BLaER1 treated with 17β-estradiol and CSF1 and Interleukin-3, amounts not matched to agents 10 nM and 100 nM (cell line): ENCODE results near the gene EFCAB12.
"Not testable (repeated sequence)": the region's sequence is repeated elsewhere in the genome, so short reads cannot be mapped to it uniquely, and the experiment has no call there.

Source experiments
- H3K27ac ChIP-seq, 11 experiments: shearing (Covaris generic); formaldehyde crosslinking; 2 replicates each; pipeline ENCODE4 v1.8.1; 2022
- H3K27me3 ChIP-seq, 11 experiments: shearing (Covaris generic); formaldehyde crosslinking; 2 replicates each; pipeline ENCODE4 v1.8.1; 2022
- H3K36me3 ChIP-seq, 11 experiments: shearing (Covaris generic); formaldehyde crosslinking; 2 replicates each; pipeline ENCODE4 v1.8.1; 2022
- H3K4me1 ChIP-seq, 10 experiments: shearing (Covaris generic); formaldehyde crosslinking; 2 replicates each; pipeline ENCODE4 v1.8.1; 2022
- H3K4me2 ChIP-seq, 11 experiments: shearing (Covaris generic); formaldehyde crosslinking; 2 replicates each; pipeline ENCODE4 v1.8.1; 2022
- H3K4me3 ChIP-seq, 10 experiments: shearing (Covaris generic); formaldehyde crosslinking; 2 replicates each; pipeline ENCODE4 v1.8.1; 2022
- H3K9ac ChIP-seq, 11 experiments: shearing (Covaris generic); formaldehyde crosslinking; 2 replicates each; pipeline ENCODE4 v1.8.1; 2022
- H3K9me3 ChIP-seq, 11 experiments: shearing (Covaris generic); formaldehyde crosslinking; replicated peaks in 1 of 11; 2 replicates each; pipeline ENCODE4 v1.8.1; 2022
- H4K20me1 ChIP-seq, 11 experiments: shearing (Covaris generic); formaldehyde crosslinking; 2 replicates each; pipeline ENCODE4 v1.8.1; 2022
- Cebpa-rat ChIP-seq, 11 experiments: shearing (Covaris generic); IDR thresholded peaks; 2 replicates each; pipeline ENCODE4 v1.8.1; 2022

EFCAB12 gene

DNA sequence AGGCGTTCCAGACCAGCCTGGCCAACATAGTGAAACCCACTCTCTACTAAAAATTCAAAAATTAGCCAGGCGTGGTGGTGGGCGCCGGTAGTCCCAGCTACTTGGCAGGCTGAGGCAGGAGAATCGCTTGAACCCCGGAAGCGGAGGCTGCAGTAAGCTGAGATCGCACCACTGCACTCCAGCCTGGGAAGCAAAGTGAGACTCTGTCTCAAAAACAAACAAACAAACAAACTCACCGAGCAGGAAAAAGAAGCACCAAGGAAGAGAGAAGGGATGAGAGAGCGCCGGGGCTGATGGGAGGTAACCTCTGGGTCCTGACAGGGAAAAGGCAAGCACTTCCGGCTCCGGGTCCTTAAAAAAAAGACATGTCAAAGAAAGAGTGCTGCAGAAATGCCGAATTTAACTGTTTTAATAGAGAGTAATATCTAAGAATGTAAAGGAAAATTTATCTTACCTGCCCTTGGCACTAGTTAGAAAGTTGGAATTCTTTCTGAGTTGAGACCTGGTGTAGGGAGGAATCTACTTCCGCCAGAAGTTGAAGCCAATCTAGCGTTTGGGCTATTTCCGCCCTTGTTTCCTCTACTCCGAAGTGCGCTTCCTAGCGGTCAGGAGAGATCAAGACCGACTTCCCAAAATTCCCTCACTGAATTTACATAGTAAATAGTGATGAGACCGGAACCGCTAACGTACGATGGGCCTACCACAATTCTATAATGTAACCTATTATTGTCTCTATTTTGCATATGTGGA is 29.1 kb downstream of the EFCAB12 start:
- H3K9ac ChIP-seq, result peak overlapping the region; percentile 83 to 91 (median 90)
- H3K4me1 ChIP-seq, result peaks cover 23 to 37% (median 29%) of the 10 kb centered on the region in 10 experiments
- no peak for TF ChIP-seq Cebpa-rat (IDR thresholded peaks at IDR 0.05)
- H4K20me1 ChIP-seq, result peaks cover 40 to 47% (median 44%) of the 10 kb centered on the region in 11 experiments; a peak in 21 of 22 replicates
- peak overlapping the region; percentile 86 to 98 (median 95) for H3K4me2 ChIP-seq
- H3K9me3 ChIP-seq, result no peaks in the 10 kb centered on the region
- H3K4me3 ChIP-seq, result peak overlapping the region; percentile 80 to 96 (median 90)
- H3K36me3 ChIP-seq, result peaks cover 28 to 38% (median 33%) of the 10 kb centered on the region in 11 experiments
- no peaks in the 10 kb centered on the region for H3K27me3 ChIP-seq
- peak overlapping the region; percentile 86 to 97 (median 95) for H3K27ac ChIP-seq

DNA sequence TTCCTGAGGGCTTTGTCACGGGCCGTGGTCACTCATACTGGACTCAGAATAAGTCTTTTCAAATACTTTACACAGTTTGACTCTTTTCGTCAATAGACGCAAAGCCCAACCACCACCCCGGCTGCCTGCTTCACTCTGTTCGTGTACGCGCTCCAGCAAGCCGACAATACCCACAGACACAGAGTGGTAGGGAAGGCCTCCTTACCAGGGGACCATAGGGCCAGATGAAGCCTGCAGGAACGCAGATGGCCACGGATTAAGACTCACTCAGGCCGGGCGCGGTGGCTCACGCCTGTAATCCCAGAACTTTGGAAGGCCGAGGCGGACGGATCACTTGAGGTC is 29.7 kb downstream of the EFCAB12 start:
- peaks cover 46 to 52% (median 48%) of the 10 kb centered on the region in 11 experiments; a peak in 21 of 22 replicates for H4K20me1 ChIP-seq
- H3K27me3 ChIP-seq, result no peaks in the 10 kb centered on the region
- peak overlapping the region; percentile 80 to 96 (median 90) for H3K4me3 ChIP-seq
- peak overlapping the region; percentile 83 to 91 (median 90) for H3K9ac ChIP-seq
- no peaks in the 10 kb centered on the region for H3K9me3 ChIP-seq
- peaks cover 28 to 44% (median 38%) of the 10 kb centered on the region in 11 experiments for H3K36me3 ChIP-seq
- H3K27ac ChIP-seq, result peak overlapping the region; percentile 86 to 97 (median 95)
- peaks cover 20 to 32% (median 25%) of the 10 kb centered on the region in 10 experiments for H3K4me1 ChIP-seq
- no peak for TF ChIP-seq Cebpa-rat (IDR thresholded peaks at IDR 0.05)
- H3K4me2 ChIP-seq, result peak overlapping the region; percentile 86 to 98 (median 95)

DNA sequence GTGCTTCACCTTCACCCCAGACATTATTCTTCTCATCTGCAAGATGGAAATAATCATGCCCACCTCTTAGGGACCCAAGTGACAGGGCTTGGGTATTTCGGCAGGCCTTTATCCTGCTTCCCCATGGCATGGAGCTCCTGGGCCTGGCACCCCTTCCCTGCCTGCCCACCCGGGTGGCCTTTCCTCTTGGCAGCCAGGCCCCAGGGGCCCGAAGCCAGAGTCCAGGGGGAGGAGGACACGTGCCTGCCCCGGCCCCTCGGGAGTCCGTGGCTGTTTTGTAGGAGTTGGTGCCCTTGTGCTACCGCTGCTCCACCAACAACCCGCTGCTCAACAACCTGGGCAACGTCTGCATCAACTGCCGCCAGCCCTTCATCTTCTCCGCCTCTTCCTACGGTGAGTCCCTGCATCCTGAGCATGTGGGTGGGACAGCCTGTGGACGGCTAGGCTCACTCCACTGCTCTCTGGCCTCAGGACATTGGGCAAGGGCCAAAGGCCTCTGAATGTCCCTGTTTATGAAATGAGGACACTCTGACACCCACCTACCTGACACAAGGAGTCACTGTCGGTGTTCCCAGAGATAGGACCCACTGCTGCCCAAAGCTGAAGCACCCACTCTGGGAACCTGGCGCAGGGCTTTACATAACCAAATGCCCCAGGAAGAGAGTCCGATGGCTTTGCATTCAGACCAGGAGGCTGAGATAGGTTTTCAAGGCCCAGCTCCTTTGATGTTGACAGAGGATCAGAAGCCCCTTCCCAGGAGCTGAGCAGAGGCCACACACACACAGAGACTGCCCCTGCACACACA is 34.5 kb downstream of the EFCAB12 start:
- not testable (repeated sequence) for H3K4me3 ChIP-seq, H3K27me3 ChIP-seq, H3K9ac ChIP-seq, H3K27ac ChIP-seq, H3K4me2 ChIP-seq, H3K9me3 ChIP-seq
- peaks cover 70 to 90% (median 82%) of the 10 kb centered on the region in 11 experiments for H3K36me3 ChIP-seq
- peaks cover 52 to 90% (median 69%) of the 10 kb centered on the region in 11 experiments; a peak in 21 of 22 replicates for H4K20me1 ChIP-seq
- peaks cover 12 to 27% (median 19%) of the 10 kb centered on the region in 10 experiments for H3K4me1 ChIP-seq

DNA sequence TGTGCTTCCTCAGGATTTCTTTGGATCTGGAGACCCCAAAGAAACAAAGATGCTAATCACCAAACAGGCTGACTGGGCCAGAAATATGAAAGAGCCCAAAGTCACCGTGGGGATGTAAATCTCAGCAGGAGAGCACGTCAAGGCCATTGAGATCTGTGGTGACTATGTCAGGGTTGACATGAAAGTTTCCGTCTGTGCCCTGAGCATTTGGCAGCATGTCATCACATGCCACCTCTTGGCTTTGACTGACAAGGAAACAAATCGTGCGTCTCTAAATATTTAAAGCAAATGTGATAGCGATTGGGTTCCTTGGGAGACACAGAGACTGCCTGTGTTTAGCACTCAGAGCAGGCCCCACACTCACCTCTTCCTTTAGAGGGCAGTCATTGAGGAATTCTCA is 35.2 kb downstream of the EFCAB12 start:
- no peak for TF ChIP-seq Cebpa-rat (IDR thresholded peaks at IDR 0.05)
- H3K27ac ChIP-seq, result no peak overlapping the region
- H3K4me2 ChIP-seq, result no peak overlapping the region
- H3K9ac ChIP-seq, result no peak overlapping the region
- H3K27me3 ChIP-seq, result no peaks in the 10 kb centered on the region
- H3K4me3 ChIP-seq, result no peak overlapping the region
- peaks cover 10 to 24% (median 17%) of the 10 kb centered on the region in 10 experiments for H3K4me1 ChIP-seq
- H3K36me3 ChIP-seq, result peaks cover 72 to 97% (median 88%) of the 10 kb centered on the region in 11 experiments
- no peaks in the 10 kb centered on the region for H3K9me3 ChIP-seq
- H4K20me1 ChIP-seq, result peaks cover 46 to 84% (median 63%) of the 10 kb centered on the region in 11 experiments; a peak in 21 of 22 replicates

DNA sequence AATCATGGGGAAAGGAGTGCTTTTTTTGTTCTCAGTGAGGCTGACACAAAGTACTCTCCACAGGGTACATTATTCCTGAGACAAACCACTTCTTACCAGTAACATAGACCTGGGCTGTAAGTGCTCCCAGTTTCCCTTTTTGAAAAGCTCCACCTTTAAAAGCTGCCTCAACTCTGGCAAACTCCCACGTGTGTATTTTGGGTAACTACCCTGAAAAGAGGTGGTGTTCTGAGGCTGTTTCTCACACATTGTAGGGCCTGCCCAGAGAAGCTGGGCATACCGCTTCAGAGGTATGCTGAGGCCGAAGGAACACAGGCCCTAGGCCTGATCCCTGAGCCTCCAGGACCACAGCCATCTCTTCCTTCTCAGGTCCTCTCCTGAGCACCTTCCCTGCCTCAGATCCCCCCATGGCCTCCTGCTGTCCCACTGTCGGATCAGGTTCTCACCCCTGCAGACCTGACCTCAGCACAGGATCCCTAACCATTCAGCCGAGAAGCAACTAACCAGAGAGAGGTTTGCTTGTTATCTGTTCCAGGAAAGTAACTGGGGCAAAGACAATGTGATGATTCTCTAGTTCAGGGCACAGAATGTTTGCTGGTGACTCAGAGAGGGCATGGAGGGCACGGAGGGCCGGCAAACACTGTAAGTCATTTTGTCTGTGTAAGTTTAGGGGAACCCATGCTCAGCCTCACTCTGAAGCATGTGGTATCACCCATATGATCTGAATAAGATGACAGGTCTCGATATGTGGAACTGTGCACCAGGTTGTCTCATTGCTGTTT is 36.1 kb downstream of the EFCAB12 start:
- Histone ChIP-seq H3K36me3 (peaks cover 78 to 100% (median 93%) of the 10 kb centered on the region in 11 experiments), H4K20me1 (peaks cover 36 to 80% (median 59%) of the 10 kb centered on the region in 11 experiments; a peak in 21 of 22 replicates), H3K4me1 (peaks cover 0 to 14% (median 7%) of the 10 kb centered on the region in 10 experiments; a peak in 13 of 20 replicates)
- not testable (repeated sequence) for H3K9me3 ChIP-seq, H3K4me2 ChIP-seq, H3K27ac ChIP-seq, H3K9ac ChIP-seq, H3K27me3 ChIP-seq, H3K4me3 ChIP-seq

DNA sequence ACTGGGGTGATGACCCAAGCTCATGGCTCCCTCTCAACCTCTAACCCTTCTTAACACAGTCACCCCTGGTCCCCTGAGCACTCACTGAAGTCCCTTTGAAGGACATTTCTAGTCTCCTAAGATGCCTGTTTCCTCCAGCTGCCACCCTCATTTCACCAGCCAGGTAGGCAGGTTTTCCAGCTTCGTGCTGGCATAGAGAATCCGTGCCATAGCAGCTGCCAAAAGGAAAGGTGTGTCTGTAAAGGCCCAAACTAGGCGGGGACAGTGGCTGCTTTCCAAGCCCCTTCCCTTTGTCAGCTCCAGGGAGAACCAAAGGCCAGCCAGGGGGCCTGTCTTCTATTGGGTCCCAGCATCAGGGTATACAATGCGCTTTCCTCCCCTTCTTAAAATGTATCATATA is 36.9 kb downstream of the EFCAB12 start:
- Histone ChIP-seq H4K20me1 (peaks cover 29 to 73% (median 52%) of the 10 kb centered on the region in 11 experiments; a peak in 21 of 22 replicates), H3K36me3 (peaks cover 79 to 100% (median 93%) of the 10 kb centered on the region in 11 experiments)
- H3K27ac ChIP-seq, H3K9ac ChIP-seq, H3K9me3 ChIP-seq, H3K4me1 ChIP-seq, H3K4me3 ChIP-seq, H3K27me3 ChIP-seq, H3K4me2 ChIP-seq: not testable (repeated sequence)

DNA sequence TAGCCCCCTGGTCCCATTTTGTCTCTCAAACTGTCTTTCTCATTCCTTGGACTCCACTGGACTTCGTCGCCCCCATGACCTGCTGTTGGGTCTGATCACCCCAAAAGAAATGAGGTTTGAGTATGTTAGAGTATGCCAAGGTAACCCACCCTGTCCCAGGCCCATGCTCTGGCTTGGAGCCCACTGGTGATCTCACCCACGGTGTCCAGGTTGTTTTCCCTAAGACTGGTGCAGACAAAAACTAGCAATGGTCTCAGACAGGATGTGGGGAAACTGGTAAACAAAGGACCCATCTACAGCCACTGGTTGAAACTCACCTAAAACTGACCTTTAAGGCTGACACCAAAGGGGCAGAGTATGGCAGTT is 38.9 kb downstream of the EFCAB12 start:
- TF ChIP-seq Cebpa-rat (IDR thresholded peaks at IDR 0.05), result no peak
- H3K9me3 ChIP-seq, result no peaks in the 10 kb centered on the region
- H3K27ac ChIP-seq, result no peak overlapping the region
- no peak overlapping the region for H3K4me2 ChIP-seq
- H3K4me1 ChIP-seq, result peaks cover 0 to 16% (median 10%) of the 10 kb centered on the region in 10 experiments; a peak in 10 of 20 replicates
- H3K36me3 ChIP-seq, result peaks cover 64 to 89% (median 75%) of the 10 kb centered on the region in 11 experiments
- no peaks in the 10 kb centered on the region for H3K27me3 ChIP-seq
- H3K9ac ChIP-seq, result no peak overlapping the region
- H3K4me3 ChIP-seq, result no peak overlapping the region
- H4K20me1 ChIP-seq, result peaks cover 10 to 60% (median 31%) of the 10 kb centered on the region in 11 experiments; a peak in 21 of 22 replicates

DNA sequence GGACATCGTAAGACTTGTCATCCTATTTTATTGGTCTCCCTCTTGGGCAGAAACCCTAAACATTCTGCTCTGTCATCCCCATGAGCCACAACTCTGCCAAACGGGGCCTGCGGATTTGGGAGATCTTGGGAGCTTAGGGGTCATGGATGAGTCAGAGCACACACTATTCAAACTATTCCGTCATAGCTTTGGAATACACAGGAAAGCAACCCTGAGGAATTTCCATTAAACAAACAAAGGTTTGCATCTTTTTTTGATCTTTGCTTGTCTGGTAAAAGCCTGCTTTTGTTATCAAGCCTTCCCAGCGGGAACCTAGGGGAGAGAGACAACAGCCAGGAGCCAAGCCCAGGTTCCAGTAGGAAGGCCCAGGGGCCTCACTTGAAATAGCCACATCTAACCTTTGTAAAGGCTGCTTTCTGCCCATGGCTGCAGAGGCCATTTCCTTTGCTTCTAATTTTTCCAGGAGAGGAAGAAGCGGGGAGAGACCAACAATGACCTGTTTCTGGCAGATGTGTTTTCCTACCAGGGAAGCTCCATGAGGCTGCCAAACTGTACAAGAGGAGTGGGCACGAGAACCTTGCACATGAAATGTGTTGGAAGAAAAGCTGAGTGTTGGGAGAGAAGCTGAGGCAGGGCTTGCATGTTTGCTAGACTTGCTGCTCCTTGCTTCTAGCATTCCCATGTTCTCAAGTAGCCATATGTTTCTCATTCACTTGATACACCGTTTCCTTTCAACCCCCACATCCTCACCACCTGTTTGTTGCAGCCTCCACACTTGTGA is 39.5 kb downstream of the EFCAB12 start:
- peaks cover 0 to 20% (median 10%) of the 10 kb centered on the region in 10 experiments; a peak in 10 of 20 replicates for H3K4me1 ChIP-seq

More for the DNA sequence above, 39.5 kb downstream of the EFCAB12 start:
- H3K4me3 ChIP-seq, H3K4me2 ChIP-seq, H3K27me3 ChIP-seq, H3K9ac ChIP-seq, H3K27ac ChIP-seq, H3K9me3 ChIP-seq: not testable (repeated sequence)
- Histone ChIP-seq H4K20me1 (peaks cover 7 to 60% (median 30%) of the 10 kb centered on the region in 11 experiments; a peak in 20 of 22 replicates), H3K36me3 (peaks cover 64 to 83% (median 73%) of the 10 kb centered on the region in 11 experiments)
